ENCODE measurements around the gene CDC42EP5.
A peak's percentile ranks its signal among the peaks of the same experiment; 100 is the strongest.

Gene CDC42EP5

GRCh38 chr19:54424660-54425381, 48.3 kb downstream of the CDC42EP5 start:
- ATAC-seq: no peak

- ATAC-seq: no peak
These were observed 48.9 kb downstream of the CDC42EP5 start for GRCh38 chr19:54424201-54424600.

GRCh38 chr19:54422136-54422535, 51.0 kb downstream of the CDC42EP5 start:
- no peak for ATAC-seq

- no peak for ATAC-seq
These were observed 51.6 kb downstream of the CDC42EP5 start for GRCh38 chr19:54421521-54421920.

- ATAC-seq: no peak
These were observed 52.0 kb downstream of the CDC42EP5 start for GRCh38 chr19:54421169-54421516.

- ATAC-seq: no peak
These were observed 52.5 kb downstream of the CDC42EP5 start for GRCh38 chr19:54420383-54421168.

- no peak for ATAC-seq
These were observed 53.1 kb downstream of the CDC42EP5 start for GRCh38 chr19:54420068-54420382.

- ATAC-seq: no peak
These were observed 53.9 kb downstream of the CDC42EP5 start for GRCh38 chr19:54418930-54419800.

GRCh38 chr19:54418030-54418929, 54.8 kb downstream of the CDC42EP5 start:
- ATAC-seq: peak; percentile 32 to 37

GRCh38 chr19:54416695-54417491, 56.2 kb downstream of the CDC42EP5 start:
- no peak for ATAC-seq

- ATAC-seq: no peak
These were observed 57.0 kb downstream of the CDC42EP5 start for GRCh38 chr19:54415901-54416673.

- ATAC-seq: no peak
These were observed 57.7 kb downstream of the CDC42EP5 start, which contains the start of gene TTYH1 for GRCh38 chr19:54415208-54415900. TTYH1 (plus strand) TSS chr19:54415464; CDS start chr19:54415553, 89 bp downstream.
